ENCODE data around the gene PTCH2. TPM values are rescaled to one million over a fixed set of nuclear protein-coding genes. Genes with fewer than 3 reads are reported as not detected.

PTCH2 gene
- total and polyA plus RNA-seq, 2 of the 13 experiments (the other 11 are each of a cell fraction or from before 2014, with no cell fraction given), result 0.60 to 1.5 TPM

- TF ChIP-seq PRMT3 (CRISPR knock-in tag; IDR thresholded peaks at IDR 0.05; ENCODE audit: borderline replicate concordance, low read depth), result 0 out of 2 replicates have a peak, but pooled peaks have one; percentile 1
- 0 out of 2 replicates have a peak, but pooled peaks have one; percentile 52 for TF ChIP-seq ZXDC (CRISPR knock-in tag; IDR thresholded peaks at IDR 0.05)
- TF ChIP-seq ZNF605 (CRISPR knock-in tag; IDR thresholded peaks at IDR 0.05), result no peak
- no peak for TF ChIP-seq MAFF (IDR thresholded peaks at IDR 0.05; ENCODE audit: low read depth, low read length)
- no peak for TF ChIP-seq ZNF691 (CRISPR knock-in tag; IDR thresholded peaks at IDR 0.05; ENCODE audit: borderline replicate concordance, low read depth)
- no peak for TF ChIP-seq JUNB (CRISPR knock-in tag; IDR thresholded peaks at IDR 0.05; ENCODE audit: borderline replicate concordance)
- no peak for TF ChIP-seq ZBTB46 (CRISPR knock-in tag; IDR thresholded peaks at IDR 0.05; ENCODE audit: borderline replicate concordance)
- TF ChIP-seq TRIM22 (IDR thresholded peaks at IDR 0.05), result no peak
- no peak for TF ChIP-seq GATAD1 (CRISPR knock-in tag; IDR thresholded peaks at IDR 0.05)
- peak; percentile 79; the same call in 1 of the 2 replicates for TF ChIP-seq POLR2AphosphoS2 (IDR thresholded peaks at IDR 0.05; ENCODE audit: low read depth, low read length)
- TF ChIP-seq ZNF83 (CRISPR knock-in tag; IDR thresholded peaks at IDR 0.05; ENCODE audit: borderline replicate concordance), result no peak
- no peak for TF ChIP-seq CCAR2 (optimal IDR thresholded peaks at IDR 0.05; ENCODE audit: low read depth, low read length)
- no peak for TF ChIP-seq SIN3A (IDR thresholded peaks at IDR 0.05; ENCODE audit: borderline replicate concordance, low read depth, low read length)
- no peak for TF ChIP-seq RNF2 (conservative IDR thresholded peaks at IDR 0.05; ENCODE audit: low read depth)
- no peak for TF ChIP-seq ZBTB33 (CRISPR knock-in tag; IDR thresholded peaks at IDR 0.05)
- TF ChIP-seq TEAD3 (CRISPR knock-in tag; optimal IDR thresholded peaks at IDR 0.05; ENCODE audit: borderline replicate concordance), result peak; percentile 14
- TF ChIP-seq EEA1 (CRISPR knock-in tag; IDR thresholded peaks at IDR 0.05; ENCODE audit: borderline replicate concordance), result no peak
- TF ChIP-seq PAF1 (CRISPR knock-in tag; IDR thresholded peaks at IDR 0.05), result 0 out of 2 replicates have a peak, but pooled peaks have one; percentile 46
- TF ChIP-seq MED8 (CRISPR knock-in tag; IDR thresholded peaks at IDR 0.05; ENCODE audit: insufficient replicate concordance), result no peak
- peak; percentile 59 for TF ChIP-seq POLR2G (IDR thresholded peaks at IDR 0.05; ENCODE audit: low read depth, low read length)
- TF ChIP-seq ZNF790 (CRISPR knock-in tag; IDR thresholded peaks at IDR 0.05; ENCODE audit: borderline replicate concordance), result no peak
- TF ChIP-seq XRCC5 (optimal IDR thresholded peaks at IDR 0.05; ENCODE audit: low read length), result no peak
These were observed 62.4 kb downstream of the PTCH2 start (continued) for GRCh38 chr1:44780583-44781121.

Data from HepG2 (cell line).